Esophagus muscularis mucosa (tissue), 3 donors: ENCODE measurements around the gene AKR1C1.
"Not testable (repeated sequence)": the region's sequence is repeated elsewhere in the genome, so short reads cannot be mapped to it uniquely, and the experiment has no call there.

Experiments
- CTCF ChIP-seq, 3 experiments: fragments of 200-600 bp in 2 of 3; fragments of 450-650 bp in 1 of 3; sonication (generic) in 2 of 3; IDR thresholded peaks; one replicate each; pipeline ENCODE4 v1.5.1; 2017 to 2019; ENCODE audit warnings: antibody characterized with exemption in 3 of 3, mild to moderate bottlenecking in 2 of 3, moderate library complexity in 1 of 3
- POLR2AphosphoS5 ChIP-seq, 2 donors: sonication (generic); formaldehyde crosslinking; IDR thresholded peaks; one replicate each; pipeline ENCODE4 v1.6.1; 2017; ENCODE audit warnings: antibody characterized with exemption in 2 of 2

- not testable (repeated sequence) for TF ChIP-seq POLR2AphosphoS5, CTCF (IDR thresholded peaks at IDR 0.05)
Measured at GRCh38 chr10:5004030-5004385, 40.8 kb downstream of the AKR1C1 start.
